Dendritic cell treated with granulocyte-macrophage colony-stimulating factor and Interleukin-4, amounts not matched to agents 40 ng/mL and 50 ng/mL, for 4 days (primary cell): ENCODE results near the gene TPK1.

Source experiments
- H3K27ac Mint-ChIP-seq: one replicate; pipeline ENCODE4 v1.8.0; 2022; ENCODE audit warnings: mild to moderate bottlenecking, mixed read lengths
- H3K27me3 Mint-ChIP-seq: one replicate; pipeline ENCODE4 v1.8.0; 2022; ENCODE audit warnings: mild to moderate bottlenecking, mixed read lengths
- H3K36me3 Mint-ChIP-seq: one replicate; pipeline ENCODE4 v1.8.0; 2022; ENCODE audit warnings: low read depth, mixed read lengths
- H3K4me1 Mint-ChIP-seq: one replicate; pipeline ENCODE4 v1.8.0; 2022; ENCODE audit warnings: low read depth, mixed read lengths
- H3K4me3 Mint-ChIP-seq: one replicate; pipeline ENCODE4 v1.8.0; 2022; ENCODE audit warnings: mild to moderate bottlenecking, moderate library complexity, mixed read lengths
- H3K9me3 Mint-ChIP-seq: one replicate; pipeline ENCODE4 v1.8.0; 2022; ENCODE audit warnings: mixed read lengths
- intact Hi-C: fragments of 100-400 bp; cut with micrococcal nuclease; formaldehyde crosslinking; loops from one replicate; pipeline ENCODE4 v1.15.0; 2022

The TPK1 gene

DNA sequence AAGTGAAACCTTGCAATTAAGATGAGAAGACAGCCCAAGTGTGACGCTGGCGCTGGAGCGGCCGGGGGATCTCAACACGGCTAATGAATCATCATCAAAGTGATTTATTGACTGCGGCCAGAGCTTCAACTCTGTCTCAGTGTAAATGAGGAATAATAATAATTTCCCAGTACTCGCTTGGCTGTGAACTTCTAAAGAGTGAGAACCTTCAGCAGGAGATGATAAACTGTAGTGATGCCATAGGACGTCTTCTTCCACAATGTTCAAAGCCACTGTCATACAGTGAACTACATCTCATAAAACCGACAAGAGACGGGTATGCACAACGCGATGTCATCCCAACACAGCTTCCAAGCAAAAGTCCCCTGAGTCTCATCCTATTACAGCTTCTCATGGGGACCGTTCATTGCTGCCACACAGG lies 308.8 kb downstream of the TPK1 start:
- Mint-ChIP-seq H3K27ac (no peak overlapping the region), H3K27me3 (no peaks in the 10 kb centered on the region), H3K9me3 (no peaks in the 10 kb centered on the region), H3K4me3 (no peak overlapping the region), H3K4me1 (no peaks in the 10 kb centered on the region), H3K36me3 (peaks cover 4% of the 10 kb centered on the region)
- intact Hi-C loops: no loop called here

DNA sequence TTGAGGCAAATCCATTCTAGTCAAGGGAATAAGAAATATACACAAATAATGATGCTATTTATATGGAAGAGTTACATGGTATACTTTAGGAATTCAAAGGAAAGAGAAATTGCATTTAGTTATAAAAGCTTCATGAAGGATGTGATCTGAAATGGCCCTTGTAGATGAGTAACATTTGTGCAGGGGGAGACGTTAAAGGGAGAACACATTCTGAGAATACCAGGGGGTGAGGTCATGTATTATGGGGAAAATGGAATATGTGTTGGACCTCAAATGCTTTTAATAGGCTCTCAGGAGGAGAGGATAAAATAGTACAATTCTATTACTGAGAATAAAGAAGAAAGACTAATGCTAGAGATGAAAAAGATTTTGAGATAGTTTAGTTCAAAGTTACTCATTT lies 309.9 kb downstream of the TPK1 start:
- Mint-ChIP-seq H3K9me3 (no peaks in the 10 kb centered on the region), H3K4me3 (no peak overlapping the region), H3K27ac (no peak overlapping the region), H3K4me1 (no peaks in the 10 kb centered on the region), H3K27me3 (no peaks in the 10 kb centered on the region), H3K36me3 (peaks cover 3% of the 10 kb centered on the region)
- intact Hi-C loops: no loop called here

DNA sequence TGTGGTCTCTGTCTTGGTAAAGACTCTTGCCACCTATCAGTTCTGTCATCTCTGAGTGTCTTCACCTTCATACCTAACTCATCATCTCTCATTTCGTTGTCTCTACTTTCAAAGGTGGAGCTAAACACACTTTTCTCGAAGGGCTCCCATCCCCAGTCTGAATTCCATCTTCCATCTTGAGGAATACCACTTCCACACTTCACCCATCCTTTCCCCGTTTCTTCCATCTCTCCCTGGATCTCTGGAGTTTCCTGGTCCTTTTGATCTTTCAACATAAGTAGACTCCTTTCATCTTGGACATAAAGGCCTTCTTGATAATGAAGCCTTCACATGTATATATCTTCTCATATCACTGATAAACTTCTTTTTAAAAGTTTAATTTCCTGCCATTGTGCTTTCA lies 311.6 kb downstream of the TPK1 start:
- no peaks in the 10 kb centered on the region for H3K4me1 Mint-ChIP-seq
- H3K9me3 Mint-ChIP-seq: no peaks in the 10 kb centered on the region
- H3K27ac Mint-ChIP-seq: no peak overlapping the region
- H3K27me3 Mint-ChIP-seq: no peaks in the 10 kb centered on the region
- H3K4me3 Mint-ChIP-seq: no peak overlapping the region
- intact Hi-C loops: no loop called here
- H3K36me3 Mint-ChIP-seq: no peaks in the 10 kb centered on the region

DNA sequence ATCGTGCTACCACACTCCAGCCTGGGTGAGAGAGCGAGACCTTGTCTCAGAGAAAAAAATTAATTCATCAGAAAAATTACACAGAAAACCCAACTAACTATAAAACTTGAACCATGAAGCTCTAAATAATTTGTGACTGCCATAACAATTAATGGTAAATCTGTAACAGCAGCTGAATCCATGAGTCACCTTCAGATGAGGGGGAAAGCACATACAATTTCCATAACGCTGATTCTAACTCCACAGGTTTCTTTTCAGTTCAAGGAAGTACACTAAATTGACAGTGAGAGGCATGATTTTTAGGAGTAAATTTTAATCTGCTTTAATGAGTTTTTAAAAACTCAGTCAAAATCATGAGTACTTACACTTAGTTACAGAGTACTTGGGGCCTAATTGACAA lies 312.2 kb downstream of the TPK1 start:
- intact Hi-C loops: no loop called here
- H3K4me1 Mint-ChIP-seq: no peaks in the 10 kb centered on the region
- no peaks in the 10 kb centered on the region for H3K27me3 Mint-ChIP-seq
- no peaks in the 10 kb centered on the region for H3K9me3 Mint-ChIP-seq
- H3K4me3 Mint-ChIP-seq: no peak overlapping the region
- H3K36me3 Mint-ChIP-seq: no peaks in the 10 kb centered on the region
- no peak overlapping the region for H3K27ac Mint-ChIP-seq

DNA sequence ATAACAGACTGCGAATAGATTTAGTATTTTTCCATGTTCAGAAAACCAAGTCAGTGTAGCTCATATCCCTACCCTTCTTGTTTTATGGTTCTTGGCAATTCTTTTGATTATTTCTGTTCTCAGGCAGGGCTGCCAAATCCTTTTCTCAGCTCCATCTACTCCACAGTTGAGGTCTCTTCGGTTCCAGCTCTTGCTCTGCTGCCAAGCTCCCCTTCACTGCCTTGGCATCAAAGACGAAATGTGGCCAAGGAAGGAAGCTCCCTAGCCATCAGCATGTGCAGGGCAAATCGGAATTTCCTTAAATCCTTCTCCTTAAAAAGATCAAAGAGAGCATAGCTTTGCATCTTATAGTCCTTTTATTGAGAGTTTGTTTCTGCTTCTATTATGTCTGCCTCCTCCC lies 315.9 kb downstream of the TPK1 start:
- Mint-ChIP-seq H3K9me3 (no peaks in the 10 kb centered on the region), H3K4me3 (no peak overlapping the region), H3K36me3 (no peaks in the 10 kb centered on the region), H3K27ac (no peak overlapping the region), H3K27me3 (no peaks in the 10 kb centered on the region), H3K4me1 (no peaks in the 10 kb centered on the region)
- intact Hi-C loops: no loop called here

DNA sequence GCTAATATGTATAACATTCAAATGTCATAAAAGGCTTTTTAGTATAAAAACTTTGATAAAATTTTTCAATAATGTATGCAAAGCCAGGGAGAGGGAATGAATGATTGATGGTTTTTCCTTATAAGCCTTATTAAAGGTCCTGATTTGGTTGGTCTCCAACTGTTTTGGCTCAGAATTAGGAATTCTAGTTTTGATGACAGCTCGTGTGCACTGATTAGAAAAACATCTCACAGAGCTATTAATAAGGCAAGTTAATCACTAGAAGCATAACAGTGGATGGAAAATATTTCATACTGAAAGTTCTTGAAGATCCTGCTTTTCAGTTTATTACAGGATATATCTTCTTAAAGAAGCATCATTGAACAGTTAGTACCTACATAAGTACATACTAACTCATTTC lies 317.5 kb downstream of the TPK1 start:
- Mint-ChIP-seq H3K36me3 (no peaks in the 10 kb centered on the region), H3K4me1 (no peaks in the 10 kb centered on the region), H3K27me3 (no peaks in the 10 kb centered on the region), H3K4me3 (no peak overlapping the region), H3K9me3 (no peaks in the 10 kb centered on the region), H3K27ac (no peak overlapping the region)
- intact Hi-C loops: no loop called here

DNA sequence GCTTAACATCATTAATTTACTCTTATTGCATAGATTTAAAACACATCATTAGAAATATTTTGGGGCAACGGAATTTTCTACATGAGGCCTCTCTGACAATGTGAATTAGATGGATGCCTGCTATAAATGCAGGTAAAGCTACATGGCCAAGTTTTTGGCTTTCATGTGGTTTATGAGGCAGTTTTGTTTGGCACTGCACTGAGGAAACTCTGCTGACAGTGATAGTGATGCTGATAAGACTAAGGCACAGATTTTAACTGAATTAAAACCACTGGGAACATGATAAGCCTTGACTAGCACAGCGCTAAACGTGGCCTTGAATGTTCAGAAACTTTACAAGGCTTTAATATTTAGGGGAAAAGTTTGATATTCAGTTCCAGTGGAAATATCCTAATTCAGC lies 318.1 kb downstream of the TPK1 start:
- no peak overlapping the region for H3K27ac Mint-ChIP-seq
- H3K4me3 Mint-ChIP-seq: no peak overlapping the region
- intact Hi-C loops: no loop called here
- H3K36me3 Mint-ChIP-seq: no peaks in the 10 kb centered on the region
- no peaks in the 10 kb centered on the region for H3K9me3 Mint-ChIP-seq
- no peaks in the 10 kb centered on the region for H3K27me3 Mint-ChIP-seq
- no peaks in the 10 kb centered on the region for H3K4me1 Mint-ChIP-seq

DNA sequence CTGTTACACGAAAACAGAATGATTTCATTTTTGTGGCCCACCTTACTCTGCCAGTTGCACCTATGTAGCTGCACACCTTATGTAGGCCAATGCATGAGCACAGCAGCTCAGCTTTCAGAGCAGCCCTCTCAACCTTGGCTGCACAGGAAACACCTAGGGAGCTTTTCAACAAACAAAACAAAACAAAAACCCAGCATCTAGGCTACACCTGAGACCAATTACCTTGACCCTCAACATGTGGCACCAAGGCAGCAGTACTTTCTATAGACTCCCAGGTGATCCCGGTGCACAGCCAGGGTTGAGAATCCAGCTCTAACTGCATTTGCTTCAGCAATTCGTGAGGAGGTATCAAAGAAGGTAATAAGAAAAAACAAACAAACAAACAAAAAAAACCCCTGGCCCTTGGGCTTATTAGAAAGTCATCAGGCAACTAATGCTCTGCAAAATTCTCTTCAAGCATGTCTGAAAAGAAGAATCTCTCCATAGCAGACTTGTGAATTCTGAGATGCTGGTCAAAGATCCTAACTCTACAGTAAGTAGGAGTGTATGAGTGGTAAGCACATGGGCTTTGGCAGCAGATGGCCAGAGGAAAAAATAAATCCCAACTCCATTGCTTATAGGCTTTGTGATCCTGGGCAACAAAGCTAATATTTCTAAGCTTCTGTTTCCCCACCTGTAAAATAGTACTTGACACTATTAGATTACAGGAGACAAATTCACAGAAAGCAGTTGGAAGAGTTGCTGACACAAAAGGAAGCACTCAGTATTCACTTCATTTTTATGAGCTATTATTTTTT lies 318.9 kb downstream of the TPK1 start:
- H3K4me3 Mint-ChIP-seq: no peak overlapping the region
- H3K4me1 Mint-ChIP-seq: no peaks in the 10 kb centered on the region
- H3K27me3 Mint-ChIP-seq: no peaks in the 10 kb centered on the region
- H3K9me3 Mint-ChIP-seq: no peaks in the 10 kb centered on the region
- no peak overlapping the region for H3K27ac Mint-ChIP-seq
- no peaks in the 10 kb centered on the region for H3K36me3 Mint-ChIP-seq
- intact Hi-C loops: no loop called here

DNA sequence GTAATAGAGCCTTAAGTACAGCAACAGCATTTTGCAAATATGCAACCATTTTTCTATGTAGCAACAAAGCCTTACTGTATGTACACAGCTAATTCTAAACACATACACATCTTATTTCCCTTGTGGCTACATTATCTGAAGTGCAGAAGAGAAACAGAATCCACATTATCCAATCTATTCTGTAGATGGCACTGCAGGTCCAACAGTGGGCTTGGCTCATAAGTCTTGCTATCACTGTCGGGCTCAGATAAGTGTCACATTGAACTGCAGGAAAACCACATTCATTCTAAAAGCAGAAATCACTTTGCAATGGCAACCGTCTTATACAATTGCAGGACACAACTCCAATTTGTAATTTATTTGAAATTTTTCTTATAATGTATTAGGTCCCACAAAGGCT lies 322.5 kb downstream of the TPK1 start:
- H3K9me3 Mint-ChIP-seq: no peaks in the 10 kb centered on the region
- no peak overlapping the region for H3K4me3 Mint-ChIP-seq
- H3K4me1 Mint-ChIP-seq: no peaks in the 10 kb centered on the region
- H3K27me3 Mint-ChIP-seq: no peaks in the 10 kb centered on the region
- no peaks in the 10 kb centered on the region for H3K36me3 Mint-ChIP-seq
- H3K27ac Mint-ChIP-seq: no peak overlapping the region
- intact Hi-C loops: no loop called here

DNA sequence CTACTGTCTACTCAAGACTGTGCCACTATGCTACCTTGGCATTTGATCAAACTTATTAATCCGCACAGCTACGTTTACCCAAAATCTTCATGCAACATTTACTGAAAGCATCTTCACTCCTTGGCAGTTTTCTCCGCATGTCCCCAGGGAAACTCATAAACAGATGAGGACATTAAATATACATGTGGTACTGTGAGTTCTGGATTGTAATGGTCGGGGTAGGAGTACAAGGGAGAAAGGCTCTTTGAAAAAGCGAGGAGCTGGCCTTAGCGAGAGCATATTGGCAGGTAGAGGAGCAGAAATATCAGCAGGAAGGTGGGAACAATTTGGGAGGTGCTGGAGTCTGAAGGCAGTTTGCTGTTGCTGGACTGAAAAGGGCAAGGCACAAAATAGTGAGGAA lies 325.2 kb downstream of the TPK1 start:
- Mint-ChIP-seq H3K4me1 (no peaks in the 10 kb centered on the region), H3K4me3 (no peak overlapping the region), H3K36me3 (no peaks in the 10 kb centered on the region), H3K27ac (no peak overlapping the region), H3K27me3 (no peaks in the 10 kb centered on the region), H3K9me3 (peaks cover 6% of the 10 kb centered on the region)
- intact Hi-C loops: no loop called here

DNA sequence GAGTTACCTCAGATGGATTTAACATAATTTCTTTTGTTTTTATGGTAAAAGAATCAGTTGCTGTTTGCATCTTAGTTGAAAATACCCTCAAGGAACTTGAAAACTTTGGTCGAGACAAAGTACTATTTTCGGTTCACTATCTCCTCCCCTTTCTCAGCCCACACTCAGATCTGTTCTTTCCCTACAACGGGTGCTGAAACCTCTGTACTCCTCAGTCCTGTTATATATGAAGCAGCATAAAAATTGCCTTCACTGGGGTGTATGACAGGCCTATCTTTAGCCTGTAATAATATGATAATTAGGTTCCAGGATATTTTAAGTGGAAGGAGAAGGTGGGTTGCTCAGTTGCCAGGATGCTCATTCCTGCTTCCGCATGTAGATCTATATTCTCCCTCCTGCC lies 327.2 kb downstream of the TPK1 start:
- intact Hi-C loops: no loop called here
- Mint-ChIP-seq H3K27me3 (no peaks in the 10 kb centered on the region), H3K4me3 (no peak overlapping the region), H3K4me1 (no peaks in the 10 kb centered on the region), H3K36me3 (no peaks in the 10 kb centered on the region), H3K27ac (no peak overlapping the region), H3K9me3 (peaks cover 10% of the 10 kb centered on the region)

DNA sequence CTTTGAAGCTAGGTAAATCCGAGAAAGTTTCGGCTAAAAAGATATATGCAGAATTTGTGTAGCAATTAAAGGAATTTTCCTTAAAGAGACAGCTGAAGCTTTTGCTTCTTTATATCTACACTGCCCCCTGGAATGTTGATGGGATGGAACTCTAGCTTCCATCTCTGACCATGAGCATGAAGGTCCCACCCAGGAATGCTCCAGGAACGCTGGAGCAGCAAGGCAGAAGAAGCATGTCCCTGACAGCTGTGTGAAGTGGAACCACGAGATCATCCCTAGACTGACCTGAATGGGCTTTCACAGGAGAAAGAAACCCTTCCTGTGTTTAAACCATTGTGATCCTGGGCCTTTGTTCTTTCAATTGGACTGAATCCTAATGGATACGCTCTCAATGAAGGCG lies 332.6 kb downstream of the TPK1 start:
- Mint-ChIP-seq H3K27me3 (no peaks in the 10 kb centered on the region), H3K36me3 (no peaks in the 10 kb centered on the region), H3K27ac (no peak overlapping the region), H3K9me3 (peaks cover 10% of the 10 kb centered on the region), H3K4me1 (no peaks in the 10 kb centered on the region), H3K4me3 (no peak overlapping the region)
- intact Hi-C loops: no loop called here

DNA sequence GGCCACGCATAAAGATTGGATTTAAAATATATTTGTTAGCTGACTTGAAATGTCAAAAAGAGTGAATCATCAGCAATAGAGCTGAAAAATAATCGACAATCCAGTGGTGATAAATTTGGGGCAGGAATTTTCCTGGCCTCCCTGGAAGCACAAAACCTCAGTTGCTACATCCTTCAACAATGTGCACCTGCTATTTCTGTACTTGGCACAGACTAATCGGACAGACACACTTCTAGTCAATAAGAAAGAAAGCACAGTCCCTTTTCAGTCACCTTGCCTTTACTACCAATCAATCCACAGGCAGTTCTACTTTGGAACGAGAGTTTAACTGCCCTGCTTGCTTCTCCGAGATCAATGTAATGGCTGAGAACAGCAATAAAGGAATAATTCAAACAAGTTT lies 335.6 kb downstream of the TPK1 start:
- Mint-ChIP-seq H3K36me3 (no peaks in the 10 kb centered on the region), H3K27me3 (no peaks in the 10 kb centered on the region), H3K4me1 (no peaks in the 10 kb centered on the region), H3K27ac (no peak overlapping the region), H3K9me3 (peaks cover under 1% of the 10 kb centered on the region), H3K4me3 (no peak overlapping the region)
- intact Hi-C loops: no loop called here

DNA sequence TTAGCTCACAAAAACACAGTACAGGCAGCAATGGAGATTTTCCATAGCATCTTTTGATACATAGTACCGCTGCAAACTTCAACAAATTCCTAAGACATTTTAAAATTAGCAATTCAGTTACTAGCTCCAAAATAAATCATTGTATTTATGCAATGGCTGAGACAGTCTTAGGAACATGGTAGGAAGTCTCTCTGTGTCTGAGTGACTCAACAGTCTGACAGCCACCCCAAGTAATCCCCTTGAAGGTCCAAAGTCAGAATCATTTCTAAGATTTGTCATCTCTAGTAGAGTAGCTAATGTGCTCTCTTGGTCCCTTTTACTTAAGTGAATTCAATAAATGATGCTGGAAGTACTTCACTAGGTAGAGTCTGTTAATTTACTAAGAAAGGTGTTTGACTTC lies 338.6 kb downstream of the TPK1 start:
- intact Hi-C loops: no loop called here
- H3K9me3 Mint-ChIP-seq: peaks cover 9% of the 10 kb centered on the region
- no peak overlapping the region for H3K4me3 Mint-ChIP-seq
- no peaks in the 10 kb centered on the region for H3K4me1 Mint-ChIP-seq
- H3K27me3 Mint-ChIP-seq: no peaks in the 10 kb centered on the region
- no peaks in the 10 kb centered on the region for H3K36me3 Mint-ChIP-seq
- no peak overlapping the region for H3K27ac Mint-ChIP-seq

DNA sequence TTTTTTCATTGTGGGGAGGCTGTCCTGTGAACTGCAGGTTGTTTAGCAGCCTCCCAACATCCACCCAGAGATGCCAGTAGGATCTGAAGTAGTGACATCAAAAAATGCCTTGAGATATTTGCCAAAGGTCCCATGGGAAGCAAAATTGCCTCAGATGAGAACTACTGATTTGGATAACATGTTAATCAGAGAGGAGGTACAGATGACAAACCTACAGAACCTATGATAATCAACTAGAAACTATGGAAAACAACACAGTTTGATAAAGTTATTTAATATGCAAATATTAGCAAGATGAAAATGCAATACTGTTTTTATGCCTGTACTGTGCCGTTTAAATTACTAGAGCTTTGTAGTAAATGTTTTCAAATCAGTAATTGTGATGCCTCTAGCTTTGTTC lies 341.5 kb downstream of the TPK1 start:
- intact Hi-C loops: no loop called here
- Mint-ChIP-seq H3K4me1 (no peaks in the 10 kb centered on the region), H3K27me3 (no peaks in the 10 kb centered on the region), H3K4me3 (no peak overlapping the region), H3K27ac (no peak overlapping the region), H3K9me3 (peaks cover 9% of the 10 kb centered on the region), H3K36me3 (no peaks in the 10 kb centered on the region)
